ENCODE measurements around the gene OSBPL5. TPM values are rescaled to one million over a fixed set of nuclear protein-coding genes. Genes with fewer than 3 reads are reported as not detected.
A peak's percentile ranks its signal among the peaks of the same experiment; 100 is the strongest.

Gene OSBPL5
- total and polyA plus RNA-seq, 2 donors (not counting 1 experiment from before 2014, with no cell fraction given), result 12.4 to 49.0 TPM

- Histone ChIP-seq H3K9me3 (ENCODE audit: control insufficient read depth, insufficient read depth, low read depth, low read length) (no peaks in the 10 kb centered on the region), H3K4me3 (replicated peaks in 1 of 4; ENCODE audit: control extremely low read depth in 1 of 4, insufficient read depth in 1 of 4, low read depth in 3 of 4, low read length in 4 of 4) (no peak overlapping the region), H3K27ac (ENCODE audit: insufficient read depth, low read length) (no peak overlapping the region), H3K27me3 (ENCODE audit: control insufficient read depth, insufficient read depth, low read length) (no peaks in the 10 kb centered on the region), H3K79me2 (ENCODE audit: control insufficient read depth, insufficient read depth, low read length) (no peaks in the 10 kb centered on the region), H3K9ac (ENCODE audit: insufficient read depth, low read length) (no peak overlapping the region), H3K4me1 (ENCODE audit: control insufficient read depth, extremely low read depth, insufficient read depth, low read length) (peaks cover 15% of the 10 kb centered on the region), H4K20me1 (ENCODE audit: control insufficient read depth, extremely low read depth, insufficient read depth, low read length) (no peaks in the 10 kb centered on the region), H3K36me3 (ENCODE audit: control insufficient read depth, insufficient read depth, low read length) (peaks cover 37% of the 10 kb centered on the region), H2AFZ (ENCODE audit: low read length) (no peak overlapping the region), H3K4me2 (ENCODE audit: extremely low read depth, insufficient read depth, low read length) (no peak overlapping the region)
- DNase-seq (ENCODE audit: low read depth in 2 of 2), result no peak
- TF ChIP-seq, protein P1, sequence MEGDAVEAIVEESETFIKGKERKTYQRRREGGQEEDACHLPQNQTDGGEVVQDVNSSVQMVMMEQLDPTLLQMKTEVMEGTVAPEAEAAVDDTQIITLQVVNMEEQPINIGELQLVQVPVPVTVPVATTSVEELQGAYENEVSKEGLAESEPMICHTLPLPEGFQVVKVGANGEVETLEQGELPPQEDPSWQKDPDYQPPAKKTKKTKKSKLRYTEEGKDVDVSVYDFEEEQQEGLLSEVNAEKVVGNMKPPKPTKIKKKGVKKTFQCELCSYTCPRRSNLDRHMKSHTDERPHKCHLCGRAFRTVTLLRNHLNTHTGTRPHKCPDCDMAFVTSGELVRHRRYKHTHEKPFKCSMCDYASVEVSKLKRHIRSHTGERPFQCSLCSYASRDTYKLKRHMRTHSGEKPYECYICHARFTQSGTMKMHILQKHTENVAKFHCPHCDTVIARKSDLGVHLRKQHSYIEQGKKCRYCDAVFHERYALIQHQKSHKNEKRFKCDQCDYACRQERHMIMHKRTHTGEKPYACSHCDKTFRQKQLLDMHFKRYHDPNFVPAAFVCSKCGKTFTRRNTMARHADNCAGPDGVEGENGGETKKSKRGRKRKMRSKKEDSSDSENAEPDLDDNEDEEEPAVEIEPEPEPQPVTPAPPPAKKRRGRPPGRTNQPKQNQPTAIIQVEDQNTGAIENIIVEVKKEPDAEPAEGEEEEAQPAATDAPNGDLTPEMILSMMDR (conservative IDR thresholded peaks at IDR 0.05 in 1 of 2, IDR thresholded peaks at IDR 0.05 in 1 of 2; ENCODE audit: low read depth in 1 of 2, low read length in 2 of 2), result no peak
- no peak for TF ChIP-seq EZH2 (IDR thresholded peaks at IDR 0.05; ENCODE audit: low read length, missing control alignments)
Measured at GRCh38 chr11:3092603-3093141, 72.4 kb downstream of the OSBPL5 start.

DNA sequence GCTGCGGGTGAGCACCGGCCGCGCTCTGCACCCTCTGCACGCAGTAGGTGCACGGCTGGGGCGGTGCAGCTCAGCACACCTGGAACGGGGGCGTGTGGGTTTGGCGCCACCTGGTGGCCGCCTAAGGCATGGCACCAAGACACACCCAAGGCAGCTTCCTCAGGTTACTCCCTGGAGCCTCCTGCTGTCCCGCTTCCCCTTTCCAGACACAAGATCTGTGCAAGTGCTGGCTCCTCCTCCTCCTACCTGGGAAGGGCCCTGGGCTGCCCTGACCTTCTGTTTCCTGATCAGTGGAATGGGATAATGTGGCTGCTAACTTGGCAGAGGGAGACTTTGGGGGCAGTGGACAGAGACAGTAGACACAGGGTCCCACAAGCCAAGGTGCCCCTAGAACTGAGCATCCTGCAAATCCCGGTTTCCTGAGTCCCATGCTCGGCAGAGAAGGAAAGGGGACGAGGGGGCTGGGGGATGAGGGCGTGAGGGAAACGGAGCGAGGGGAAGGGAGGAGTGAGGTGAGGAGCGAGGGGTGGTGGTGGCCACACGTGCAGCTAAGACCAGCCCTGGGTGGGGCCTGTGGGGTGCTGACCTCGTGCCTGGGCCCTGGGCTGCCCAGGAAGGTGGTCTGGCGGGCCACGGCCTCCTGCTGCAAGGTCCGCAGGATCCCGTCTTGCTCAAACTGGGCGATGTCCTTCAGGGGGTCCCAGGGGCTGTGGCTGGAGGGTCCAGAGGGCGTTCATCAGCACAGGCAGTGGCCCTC lies 73.1 kb downstream of the OSBPL5 start:
- H3K27me3 ChIP-seq (ENCODE audit: control insufficient read depth, insufficient read depth, low read length), result no peaks in the 10 kb centered on the region
- TF ChIP-seq EZH2 (IDR thresholded peaks at IDR 0.05; ENCODE audit: low read length, missing control alignments), result no peak
- TF ChIP-seq, protein P1 (conservative IDR thresholded peaks at IDR 0.05 in 1 of 2, IDR thresholded peaks at IDR 0.05 in 1 of 2; ENCODE audit: low read depth in 1 of 2, low read length in 2 of 2), result peak; percentile 87 to 90
- peak; percentile 43 to 49 for DNase-seq (ENCODE audit: low read depth in 2 of 2)
- H3K9me3 ChIP-seq (ENCODE audit: control insufficient read depth, insufficient read depth, low read depth, low read length), result no peaks in the 10 kb centered on the region
- H3K4me1 ChIP-seq (ENCODE audit: control insufficient read depth, extremely low read depth, insufficient read depth, low read length), result peaks cover 15% of the 10 kb centered on the region
- no peak overlapping the region for H3K9ac ChIP-seq (ENCODE audit: insufficient read depth, low read length)
- no peak overlapping the region for H3K4me3 ChIP-seq (replicated peaks in 1 of 4; ENCODE audit: control extremely low read depth in 1 of 4, insufficient read depth in 1 of 4, low read depth in 3 of 4, low read length in 4 of 4)
- no peaks in the 10 kb centered on the region for H4K20me1 ChIP-seq (ENCODE audit: control insufficient read depth, extremely low read depth, insufficient read depth, low read length)
- no peak overlapping the region for H2AFZ ChIP-seq (ENCODE audit: low read length)
- H3K4me2 ChIP-seq (ENCODE audit: extremely low read depth, insufficient read depth, low read length), result no peak overlapping the region
- no peaks in the 10 kb centered on the region for H3K79me2 ChIP-seq (ENCODE audit: control insufficient read depth, insufficient read depth, low read length)
- H3K36me3 ChIP-seq (ENCODE audit: control insufficient read depth, insufficient read depth, low read length), result peaks cover 37% of the 10 kb centered on the region
- H3K27ac ChIP-seq (ENCODE audit: insufficient read depth, low read length), result no peak overlapping the region

DNA sequence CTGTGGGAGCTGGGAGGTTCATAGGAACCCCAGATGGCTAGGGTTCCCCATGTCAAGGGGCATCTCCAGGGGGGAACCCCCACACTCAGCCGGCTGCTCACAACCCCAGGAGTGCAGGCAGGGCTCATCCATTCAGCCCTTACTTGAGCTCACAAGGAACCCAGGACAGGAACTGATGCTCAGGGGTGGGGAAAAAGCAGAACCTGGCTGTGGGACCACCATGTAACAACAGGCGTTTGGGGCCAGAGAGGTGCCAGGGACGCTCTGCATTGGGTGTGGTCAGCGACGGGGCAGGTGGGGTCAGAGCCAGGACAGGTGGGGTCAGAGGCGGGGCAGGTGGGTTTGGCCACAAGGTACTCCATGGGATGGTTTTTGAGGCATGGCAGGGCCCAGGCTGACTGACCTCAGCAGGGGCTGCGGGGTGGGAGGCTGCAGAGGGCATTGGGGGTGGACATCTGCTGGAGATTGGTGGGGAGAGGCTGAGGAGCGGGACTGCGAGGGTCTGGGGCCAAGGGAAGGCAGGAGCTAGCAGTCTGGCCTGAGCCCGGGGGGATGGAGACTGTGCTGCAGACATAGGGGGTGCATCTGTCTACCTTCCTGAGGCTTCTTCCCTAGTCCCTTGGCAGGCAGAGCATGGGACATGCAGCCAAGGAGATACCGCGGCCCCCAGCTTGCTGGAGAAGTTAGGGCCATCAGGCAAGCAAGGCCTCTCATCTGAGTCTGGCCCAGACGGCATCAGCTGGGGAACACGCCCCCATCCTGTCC lies 73.8 kb downstream of the OSBPL5 start:
- TF ChIP-seq, protein P1 (conservative IDR thresholded peaks at IDR 0.05 in 1 of 2, IDR thresholded peaks at IDR 0.05 in 1 of 2; ENCODE audit: low read depth in 1 of 2, low read length in 2 of 2), result no peak
- no peak for TF ChIP-seq EZH2 (IDR thresholded peaks at IDR 0.05; ENCODE audit: low read length, missing control alignments)
- no peaks in the 10 kb centered on the region for H3K27me3 ChIP-seq (ENCODE audit: control insufficient read depth, insufficient read depth, low read length)
- no peak overlapping the region for H3K27ac ChIP-seq (ENCODE audit: insufficient read depth, low read length)
- no peaks in the 10 kb centered on the region for H3K79me2 ChIP-seq (ENCODE audit: control insufficient read depth, insufficient read depth, low read length)
- H3K36me3 ChIP-seq (ENCODE audit: control insufficient read depth, insufficient read depth, low read length), result peaks cover 37% of the 10 kb centered on the region
- no peaks in the 10 kb centered on the region for H3K9me3 ChIP-seq (ENCODE audit: control insufficient read depth, insufficient read depth, low read depth, low read length)
- peaks cover 15% of the 10 kb centered on the region for H3K4me1 ChIP-seq (ENCODE audit: control insufficient read depth, extremely low read depth, insufficient read depth, low read length)
- no peak overlapping the region for H2AFZ ChIP-seq (ENCODE audit: low read length)
- no peaks in the 10 kb centered on the region for H4K20me1 ChIP-seq (ENCODE audit: control insufficient read depth, extremely low read depth, insufficient read depth, low read length)
- H3K9ac ChIP-seq (ENCODE audit: insufficient read depth, low read length), result no peak overlapping the region
- DNase-seq (ENCODE audit: low read depth in 2 of 2), result no peak
- no peak overlapping the region for H3K4me2 ChIP-seq (ENCODE audit: extremely low read depth, insufficient read depth, low read length)
- no peak overlapping the region for H3K4me3 ChIP-seq (replicated peaks in 1 of 4; ENCODE audit: control extremely low read depth in 1 of 4, insufficient read depth in 1 of 4, low read depth in 3 of 4, low read length in 4 of 4)
